Measurements from ENCODE around the gene RASGRP1.

DNA sequence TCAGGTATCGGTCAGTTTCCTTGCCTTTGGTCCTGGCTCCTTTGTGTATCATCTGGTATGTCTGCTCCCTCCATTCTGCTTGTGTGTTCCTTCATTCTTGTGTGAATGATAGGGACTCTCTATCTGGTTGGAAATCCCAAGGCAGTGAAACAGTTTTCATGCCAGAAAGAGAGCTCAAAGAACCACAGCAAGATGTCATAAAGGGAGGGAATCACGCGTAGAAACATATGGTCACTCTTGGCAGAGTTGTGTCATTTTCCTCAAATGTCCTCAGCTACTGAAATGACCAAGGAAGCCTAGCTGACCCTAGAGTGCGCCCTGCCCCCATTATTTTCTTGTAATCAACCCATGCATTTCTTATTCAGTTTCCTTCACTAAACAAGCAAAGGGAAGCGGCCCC, 48.0 kb downstream of the RASGRP1 start:
- TF ChIP-seq, protein P1, sequence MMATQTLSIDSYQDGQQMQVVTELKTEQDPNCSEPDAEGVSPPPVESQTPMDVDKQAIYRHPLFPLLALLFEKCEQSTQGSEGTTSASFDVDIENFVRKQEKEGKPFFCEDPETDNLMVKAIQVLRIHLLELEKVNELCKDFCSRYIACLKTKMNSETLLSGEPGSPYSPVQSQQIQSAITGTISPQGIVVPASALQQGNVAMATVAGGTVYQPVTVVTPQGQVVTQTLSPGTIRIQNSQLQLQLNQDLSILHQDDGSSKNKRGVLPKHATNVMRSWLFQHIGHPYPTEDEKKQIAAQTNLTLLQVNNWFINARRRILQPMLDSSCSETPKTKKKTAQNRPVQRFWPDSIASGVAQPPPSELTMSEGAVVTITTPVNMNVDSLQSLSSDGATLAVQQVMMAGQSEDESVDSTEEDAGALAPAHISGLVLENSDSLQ (IDR thresholded peaks at IDR 0.05), result no peak
- TF ChIP-seq CTBP1 (IDR thresholded peaks at IDR 0.05; ENCODE audit: borderline replicate concordance), result no peak
- no peak for TF ChIP-seq FOXK2 (IDR thresholded peaks at IDR 0.05)
- no peak for TF ChIP-seq L3MBTL2 (conservative IDR thresholded peaks at IDR 0.05)
- no peak for TF ChIP-seq HDGF (IDR thresholded peaks at IDR 0.05; ENCODE audit: borderline replicate concordance)
